Measurements from ENCODE around the gene KCNQ1.

DNA sequence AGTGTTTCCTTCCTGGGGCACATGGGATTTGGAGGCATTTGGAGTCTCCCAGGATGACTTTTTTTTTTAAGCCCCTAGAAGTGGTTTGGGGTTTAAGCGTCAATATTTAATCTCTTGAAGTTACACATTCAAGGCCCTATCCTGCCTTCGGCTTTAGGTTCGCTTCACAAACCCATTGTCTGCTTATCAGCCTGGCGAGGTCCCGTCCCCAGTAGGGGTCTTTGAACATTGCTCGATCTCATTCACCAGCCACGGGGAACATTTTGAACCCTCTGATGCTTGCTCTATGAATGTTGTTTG lies 75.9 kb downstream of the KCNQ1 start:
- TF ChIP-seq, protein P1, sequence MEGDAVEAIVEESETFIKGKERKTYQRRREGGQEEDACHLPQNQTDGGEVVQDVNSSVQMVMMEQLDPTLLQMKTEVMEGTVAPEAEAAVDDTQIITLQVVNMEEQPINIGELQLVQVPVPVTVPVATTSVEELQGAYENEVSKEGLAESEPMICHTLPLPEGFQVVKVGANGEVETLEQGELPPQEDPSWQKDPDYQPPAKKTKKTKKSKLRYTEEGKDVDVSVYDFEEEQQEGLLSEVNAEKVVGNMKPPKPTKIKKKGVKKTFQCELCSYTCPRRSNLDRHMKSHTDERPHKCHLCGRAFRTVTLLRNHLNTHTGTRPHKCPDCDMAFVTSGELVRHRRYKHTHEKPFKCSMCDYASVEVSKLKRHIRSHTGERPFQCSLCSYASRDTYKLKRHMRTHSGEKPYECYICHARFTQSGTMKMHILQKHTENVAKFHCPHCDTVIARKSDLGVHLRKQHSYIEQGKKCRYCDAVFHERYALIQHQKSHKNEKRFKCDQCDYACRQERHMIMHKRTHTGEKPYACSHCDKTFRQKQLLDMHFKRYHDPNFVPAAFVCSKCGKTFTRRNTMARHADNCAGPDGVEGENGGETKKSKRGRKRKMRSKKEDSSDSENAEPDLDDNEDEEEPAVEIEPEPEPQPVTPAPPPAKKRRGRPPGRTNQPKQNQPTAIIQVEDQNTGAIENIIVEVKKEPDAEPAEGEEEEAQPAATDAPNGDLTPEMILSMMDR (IDR thresholded peaks at IDR 0.05), result no peak
- TF ChIP-seq POLR2A (IDR thresholded peaks at IDR 0.05) (no peak), POLR2AphosphoS5 (IDR thresholded peaks at IDR 0.05) (no peak)
